GM23338 (cell line): Measurements from ENCODE around the gene DMWD. TPM values are rescaled to one million over a fixed set of nuclear protein-coding genes. Genes with fewer than 3 reads are reported as not detected.

Source experiments
- ATAC-seq: fragments of 200-7000 bp; cut with Tn5 transposase; 3 replicates; pipeline ENCODE4 v1.9.1; 2020
- DNase-seq: peaks from one replicate; pipeline ENCODE4 v3.0.0-alpha.2; 2015; ENCODE audit warnings: low spot score
- H2AFZ ChIP-seq: fragments of 200-600 bp; sonication (generic); 2 replicates; pipeline ENCODE4 v1.8.0; 2016; ENCODE audit warnings: antibody characterized with exemption, mild to moderate bottlenecking, moderate library complexity
- H3F3A ChIP-seq: fragments of 200-600 bp; sonication (generic); replicated peaks from 2 replicates; pipeline ENCODE4 v1.8.0; 2017; ENCODE audit warnings: antibody characterized with exemption, mixed run types, low read depth
- H3K27ac ChIP-seq: fragments of 200-600 bp; sonication (generic); 2 replicates; pipeline ENCODE4 v1.6.1; 2016; ENCODE audit warnings: low read depth
- H3K27me3 ChIP-seq: fragments of 200-600 bp; sonication (generic); 2 replicates; pipeline ENCODE4 v1.8.0; 2016; ENCODE audit warnings: mild to moderate bottlenecking, mixed run types, moderate library complexity; ENCODE audit not compliant: insufficient read depth
- H3K36me3 ChIP-seq: fragments of 200-600 bp; sonication (generic); 2 replicates; pipeline ENCODE4 v1.8.0; 2016; ENCODE audit warnings: mild to moderate bottlenecking; ENCODE audit not compliant: insufficient read depth
- H3K4me1 ChIP-seq: fragments of 200-600 bp; sonication (generic); 2 replicates; pipeline ENCODE4 v1.8.0; 2016; ENCODE audit warnings: mild to moderate bottlenecking, moderate library complexity; ENCODE audit not compliant: insufficient read depth
- H3K4me2 ChIP-seq: fragments of 200-600 bp; sonication (generic); 2 replicates; pipeline ENCODE4 v1.7.1; 2017; ENCODE audit warnings: mixed run types
- H3K4me3 ChIP-seq: fragments of 200-600 bp; sonication (generic); 2 replicates; pipeline ENCODE4 v1.6.1; 2016; ENCODE audit warnings: mixed run types
- H3K79me2 ChIP-seq: fragments of 200-600 bp; sonication (generic); replicated peaks from 2 replicates; pipeline ENCODE4 v1.8.0; 2017; ENCODE audit warnings: mild to moderate bottlenecking; ENCODE audit not compliant: insufficient read depth
- H3K9me2 ChIP-seq: fragments of 200-600 bp; sonication (generic); 2 replicates; pipeline ENCODE4 v1.8.0; 2017; ENCODE audit not compliant: insufficient read depth
- H4K20me1 ChIP-seq: fragments of 200-600 bp; sonication (generic); replicated peaks from 2 replicates; pipeline ENCODE4 v1.8.0; 2017; ENCODE audit warnings: mild to moderate bottlenecking; ENCODE audit not compliant: insufficient read depth
- H3K27ac Mint-ChIP-seq: 2 replicates; pipeline ENCODE4 v1.8.0; 2020; ENCODE audit warnings: inconsistent platforms, mild to moderate bottlenecking, moderate library complexity, mixed read lengths
- H3K27me3 Mint-ChIP-seq: 3 replicates; pipeline ENCODE4 v1.8.0; 2022; ENCODE audit warnings: low read depth, mild to moderate bottlenecking, moderate library complexity, mixed read lengths, inconsistent platforms; ENCODE audit not compliant: insufficient read depth, poor library complexity
- H3K36me3 Mint-ChIP-seq: 3 replicates; pipeline ENCODE4 v1.8.0; 2021; ENCODE audit warnings: low read depth, mild to moderate bottlenecking, inconsistent platforms, moderate library complexity, mixed read lengths
- H3K4me1 Mint-ChIP-seq: 3 replicates; pipeline ENCODE4 v1.8.0; 2020; ENCODE audit warnings: mild to moderate bottlenecking, inconsistent platforms, mixed read lengths
- H3K4me3 Mint-ChIP-seq: 3 replicates; pipeline ENCODE4 v1.8.0; 2021; ENCODE audit warnings: moderate library complexity, mild to moderate bottlenecking, inconsistent platforms, mixed read lengths
- H3K9me3 Mint-ChIP-seq: 3 replicates; pipeline ENCODE4 v1.8.0; 2020; ENCODE audit warnings: moderate library complexity, mild to moderate bottlenecking, inconsistent platforms, mixed read lengths
- CREB1 ChIP-seq: fragments of 250-450 bp; sonication (Bioruptor Pico); IDR thresholded peaks from 2 replicates; pipeline ENCODE4 v1.5.0; 2020; ENCODE audit warnings: low read depth, mild to moderate bottlenecking, moderate library complexity
- EZH2 ChIP-seq: fragments of 200-600 bp; sonication (generic); IDR thresholded peaks from one replicate; pipeline ENCODE4 v1.8.0; 2017; ENCODE audit warnings: antibody characterized with exemption, mild to moderate bottlenecking, low read depth; ENCODE audit not compliant: unreplicated experiment
- EZH2phosphoT487 ChIP-seq: fragments of 200-600 bp; sonication (generic); IDR thresholded peaks from one replicate; pipeline ENCODE4 v1.8.1; 2018; ENCODE audit warnings: antibody characterized with exemption; ENCODE audit not compliant: unreplicated experiment
- JUNB ChIP-seq: IDR thresholded peaks from one replicate; pipeline ENCODE4 v1.6.1; 2016; ENCODE audit warnings: antibody characterized with exemption; ENCODE audit not compliant: unreplicated experiment
- NANOG ChIP-seq: IDR thresholded peaks from 2 replicates; pipeline ENCODE4 v1.6.1; 2016; ENCODE audit warnings: antibody characterized with exemption, borderline replicate concordance
- POLR2AphosphoS5 ChIP-seq: IDR thresholded peaks from 2 replicates; pipeline ENCODE4 v1.6.1; 2016; ENCODE audit warnings: antibody characterized with exemption, low read depth
- STAT1 ChIP-seq: IDR thresholded peaks from one replicate; pipeline ENCODE4 v1.6.1; 2016; ENCODE audit warnings: antibody characterized with exemption; ENCODE audit not compliant: unreplicated experiment
- ZNF114 ChIP-seq: fragments of 250-450 bp; sonication (Bioruptor Pico); IDR thresholded peaks from 2 replicates; pipeline ENCODE4 v1.5.0; 2020; ENCODE audit warnings: mild to moderate bottlenecking, moderate library complexity
- ZNF331 ChIP-seq: fragments of 250-450 bp; sonication (Bioruptor Pico); IDR thresholded peaks from 2 replicates; pipeline ENCODE4 v1.5.0; 2020; ENCODE audit warnings: low read depth, mild to moderate bottlenecking, moderate library complexity
- polyA plus RNA-seq: library from polyadenylated mRNA; unstranded; fragments of >200 nt; fragmentation: Nextera tagmentation; extraction: Ambion mirVana; gene quantifications from 2 replicates; pipeline ENCODE4 v1.2.1, GENCODE V29; 2016
- total RNA-seq: library from RNA; depleted of rRNA; stranded (reverse); fragments of >200 nt; shearing (Covaris generic); gene quantifications from 2 replicates; pipeline ENCODE4 v1.2.3, GENCODE V29; 2014
- TF ChIP-seq, protein P1 (sequence below): IDR thresholded peaks from 2 replicates; pipeline ENCODE4 v1.6.1; 2016; ENCODE audit warnings: antibody characterized with exemption
- TF ChIP-seq, protein P2 (sequence below), 2 experiments: fragments of 200-600 bp in 1 of 2; sonication (generic) in 1 of 2; conservative IDR thresholded peaks; 2 replicates each; pipeline versions ENCODE4 v1.5.1 to v1.6.1; 2016 to 2017; ENCODE audit warnings: antibody characterized with exemption in 2 of 2, low read depth in 2 of 2, mild to moderate bottlenecking in 2 of 2, moderate library complexity in 1 of 2
- TF ChIP-seq, protein P3 (sequence below): IDR thresholded peaks from one replicate; pipeline ENCODE4 v1.6.1; 2018; ENCODE audit warnings: antibody characterized with exemption; ENCODE audit not compliant: unreplicated experiment
- TF ChIP-seq, protein P4 (sequence below): fragments of 250-450 bp; sonication (Bioruptor Pico); IDR thresholded peaks from 2 replicates; pipeline ENCODE4 v1.5.0; 2020; ENCODE audit warnings: mild to moderate bottlenecking, moderate library complexity

DMWD gene
- total and polyA plus RNA-seq, 2 experiments from 2014 or later, result 12.1 to 45.6 TPM

DNA sequence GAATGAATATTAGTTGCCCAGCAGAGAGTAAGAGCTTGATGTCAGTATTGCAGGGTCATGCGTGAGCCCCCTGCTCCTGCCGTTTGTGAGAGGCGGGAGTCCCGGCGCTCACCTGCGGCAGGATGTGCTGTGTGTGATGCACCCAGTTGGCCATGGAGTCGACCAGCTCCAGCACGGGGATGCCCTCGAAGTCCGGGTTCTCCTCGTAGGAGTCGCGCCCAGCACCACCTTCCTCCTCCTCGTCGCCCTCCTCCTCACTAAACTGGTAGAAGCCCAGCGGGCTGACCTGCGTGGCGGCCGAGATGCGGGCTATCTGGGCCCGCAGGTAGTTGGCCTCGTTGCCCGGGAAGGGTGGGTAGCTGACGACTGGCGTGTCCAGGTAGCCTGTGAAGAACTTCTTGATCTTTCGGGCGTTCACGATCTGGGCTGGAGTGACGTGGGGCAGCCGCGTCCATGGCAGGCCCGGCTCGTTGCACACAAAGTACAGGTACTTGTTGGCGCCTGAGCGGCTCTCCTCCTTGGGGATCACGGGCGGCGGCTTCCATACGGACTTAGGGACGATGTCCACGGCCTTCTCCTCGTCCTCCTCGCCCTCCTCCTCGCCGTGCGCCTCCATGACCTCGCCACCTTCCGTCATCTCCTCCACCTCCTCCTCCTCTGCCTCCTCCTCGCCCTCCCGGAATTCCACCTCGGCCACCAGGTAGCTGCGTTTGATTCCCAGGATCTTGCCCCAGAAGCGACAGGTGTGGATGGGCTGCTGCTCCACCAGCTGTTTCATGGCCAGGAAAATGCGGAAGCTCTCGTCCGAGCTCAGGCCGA, 11.7 kb upstream of the DMWD start:
- Histone ChIP-seq H4K20me1 (no peaks in the 10 kb centered on the region), H3F3A (no peaks in the 10 kb centered on the region), H3K36me3 (no peaks in the 10 kb centered on the region), H3K27me3 (no peaks in the 10 kb centered on the region), H3K4me2 (no peak overlapping the region), H3K4me1 (no peaks in the 10 kb centered on the region), H3K27ac (no peak overlapping the region), H3K4me3 (no peak overlapping the region), H3K9me2 (no peaks in the 10 kb centered on the region), H3K79me2 (no peaks in the 10 kb centered on the region), H2AFZ (peak overlapping the region; percentile 32; the same call in 1 of the 2 replicates)
- DNase-seq, result no peak
- Mint-ChIP-seq H3K27ac (no peak overlapping the region), H3K36me3 (no peaks in the 10 kb centered on the region), H3K4me1 (peaks cover 7% of the 10 kb centered on the region), H3K9me3 (no peaks in the 10 kb centered on the region; the same call in 2 of the 3 replicates), H3K4me3 (no peak overlapping the region), H3K27me3 (peaks cover 12% of the 10 kb centered on the region)
- TF ChIP-seq JUNB (no peak), ZNF331 (CRISPR knock-in tag) (no peak), CREB1 (no peak), EZH2phosphoT487 (no peak), POLR2AphosphoS5 (no peak), ZNF114 (CRISPR knock-in tag) (no peak), NANOG (no peak), EZH2 (no peak), STAT1 (no peak)
- TF ChIP-seq, protein P1, sequence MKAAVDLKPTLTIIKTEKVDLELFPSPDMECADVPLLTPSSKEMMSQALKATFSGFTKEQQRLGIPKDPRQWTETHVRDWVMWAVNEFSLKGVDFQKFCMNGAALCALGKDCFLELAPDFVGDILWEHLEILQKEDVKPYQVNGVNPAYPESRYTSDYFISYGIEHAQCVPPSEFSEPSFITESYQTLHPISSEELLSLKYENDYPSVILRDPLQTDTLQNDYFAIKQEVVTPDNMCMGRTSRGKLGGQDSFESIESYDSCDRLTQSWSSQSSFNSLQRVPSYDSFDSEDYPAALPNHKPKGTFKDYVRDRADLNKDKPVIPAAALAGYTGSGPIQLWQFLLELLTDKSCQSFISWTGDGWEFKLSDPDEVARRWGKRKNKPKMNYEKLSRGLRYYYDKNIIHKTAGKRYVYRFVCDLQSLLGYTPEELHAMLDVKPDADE, result no peak
- TF ChIP-seq, protein P2, sequence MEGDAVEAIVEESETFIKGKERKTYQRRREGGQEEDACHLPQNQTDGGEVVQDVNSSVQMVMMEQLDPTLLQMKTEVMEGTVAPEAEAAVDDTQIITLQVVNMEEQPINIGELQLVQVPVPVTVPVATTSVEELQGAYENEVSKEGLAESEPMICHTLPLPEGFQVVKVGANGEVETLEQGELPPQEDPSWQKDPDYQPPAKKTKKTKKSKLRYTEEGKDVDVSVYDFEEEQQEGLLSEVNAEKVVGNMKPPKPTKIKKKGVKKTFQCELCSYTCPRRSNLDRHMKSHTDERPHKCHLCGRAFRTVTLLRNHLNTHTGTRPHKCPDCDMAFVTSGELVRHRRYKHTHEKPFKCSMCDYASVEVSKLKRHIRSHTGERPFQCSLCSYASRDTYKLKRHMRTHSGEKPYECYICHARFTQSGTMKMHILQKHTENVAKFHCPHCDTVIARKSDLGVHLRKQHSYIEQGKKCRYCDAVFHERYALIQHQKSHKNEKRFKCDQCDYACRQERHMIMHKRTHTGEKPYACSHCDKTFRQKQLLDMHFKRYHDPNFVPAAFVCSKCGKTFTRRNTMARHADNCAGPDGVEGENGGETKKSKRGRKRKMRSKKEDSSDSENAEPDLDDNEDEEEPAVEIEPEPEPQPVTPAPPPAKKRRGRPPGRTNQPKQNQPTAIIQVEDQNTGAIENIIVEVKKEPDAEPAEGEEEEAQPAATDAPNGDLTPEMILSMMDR (conservative IDR thresholded peaks at IDR 0.05; ENCODE audit: low read depth in 2 of 2), result no peak
- TF ChIP-seq, protein P3, sequence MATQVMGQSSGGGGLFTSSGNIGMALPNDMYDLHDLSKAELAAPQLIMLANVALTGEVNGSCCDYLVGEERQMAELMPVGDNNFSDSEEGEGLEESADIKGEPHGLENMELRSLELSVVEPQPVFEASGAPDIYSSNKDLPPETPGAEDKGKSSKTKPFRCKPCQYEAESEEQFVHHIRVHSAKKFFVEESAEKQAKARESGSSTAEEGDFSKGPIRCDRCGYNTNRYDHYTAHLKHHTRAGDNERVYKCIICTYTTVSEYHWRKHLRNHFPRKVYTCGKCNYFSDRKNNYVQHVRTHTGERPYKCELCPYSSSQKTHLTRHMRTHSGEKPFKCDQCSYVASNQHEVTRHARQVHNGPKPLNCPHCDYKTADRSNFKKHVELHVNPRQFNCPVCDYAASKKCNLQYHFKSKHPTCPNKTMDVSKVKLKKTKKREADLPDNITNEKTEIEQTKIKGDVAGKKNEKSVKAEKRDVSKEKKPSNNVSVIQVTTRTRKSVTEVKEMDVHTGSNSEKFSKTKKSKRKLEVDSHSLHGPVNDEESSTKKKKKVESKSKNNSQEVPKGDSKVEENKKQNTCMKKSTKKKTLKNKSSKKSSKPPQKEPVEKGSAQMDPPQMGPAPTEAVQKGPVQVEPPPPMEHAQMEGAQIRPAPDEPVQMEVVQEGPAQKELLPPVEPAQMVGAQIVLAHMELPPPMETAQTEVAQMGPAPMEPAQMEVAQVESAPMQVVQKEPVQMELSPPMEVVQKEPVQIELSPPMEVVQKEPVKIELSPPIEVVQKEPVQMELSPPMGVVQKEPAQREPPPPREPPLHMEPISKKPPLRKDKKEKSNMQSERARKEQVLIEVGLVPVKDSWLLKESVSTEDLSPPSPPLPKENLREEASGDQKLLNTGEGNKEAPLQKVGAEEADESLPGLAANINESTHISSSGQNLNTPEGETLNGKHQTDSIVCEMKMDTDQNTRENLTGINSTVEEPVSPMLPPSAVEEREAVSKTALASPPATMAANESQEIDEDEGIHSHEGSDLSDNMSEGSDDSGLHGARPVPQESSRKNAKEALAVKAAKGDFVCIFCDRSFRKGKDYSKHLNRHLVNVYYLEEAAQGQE, result no peak
- TF ChIP-seq, protein P4, sequence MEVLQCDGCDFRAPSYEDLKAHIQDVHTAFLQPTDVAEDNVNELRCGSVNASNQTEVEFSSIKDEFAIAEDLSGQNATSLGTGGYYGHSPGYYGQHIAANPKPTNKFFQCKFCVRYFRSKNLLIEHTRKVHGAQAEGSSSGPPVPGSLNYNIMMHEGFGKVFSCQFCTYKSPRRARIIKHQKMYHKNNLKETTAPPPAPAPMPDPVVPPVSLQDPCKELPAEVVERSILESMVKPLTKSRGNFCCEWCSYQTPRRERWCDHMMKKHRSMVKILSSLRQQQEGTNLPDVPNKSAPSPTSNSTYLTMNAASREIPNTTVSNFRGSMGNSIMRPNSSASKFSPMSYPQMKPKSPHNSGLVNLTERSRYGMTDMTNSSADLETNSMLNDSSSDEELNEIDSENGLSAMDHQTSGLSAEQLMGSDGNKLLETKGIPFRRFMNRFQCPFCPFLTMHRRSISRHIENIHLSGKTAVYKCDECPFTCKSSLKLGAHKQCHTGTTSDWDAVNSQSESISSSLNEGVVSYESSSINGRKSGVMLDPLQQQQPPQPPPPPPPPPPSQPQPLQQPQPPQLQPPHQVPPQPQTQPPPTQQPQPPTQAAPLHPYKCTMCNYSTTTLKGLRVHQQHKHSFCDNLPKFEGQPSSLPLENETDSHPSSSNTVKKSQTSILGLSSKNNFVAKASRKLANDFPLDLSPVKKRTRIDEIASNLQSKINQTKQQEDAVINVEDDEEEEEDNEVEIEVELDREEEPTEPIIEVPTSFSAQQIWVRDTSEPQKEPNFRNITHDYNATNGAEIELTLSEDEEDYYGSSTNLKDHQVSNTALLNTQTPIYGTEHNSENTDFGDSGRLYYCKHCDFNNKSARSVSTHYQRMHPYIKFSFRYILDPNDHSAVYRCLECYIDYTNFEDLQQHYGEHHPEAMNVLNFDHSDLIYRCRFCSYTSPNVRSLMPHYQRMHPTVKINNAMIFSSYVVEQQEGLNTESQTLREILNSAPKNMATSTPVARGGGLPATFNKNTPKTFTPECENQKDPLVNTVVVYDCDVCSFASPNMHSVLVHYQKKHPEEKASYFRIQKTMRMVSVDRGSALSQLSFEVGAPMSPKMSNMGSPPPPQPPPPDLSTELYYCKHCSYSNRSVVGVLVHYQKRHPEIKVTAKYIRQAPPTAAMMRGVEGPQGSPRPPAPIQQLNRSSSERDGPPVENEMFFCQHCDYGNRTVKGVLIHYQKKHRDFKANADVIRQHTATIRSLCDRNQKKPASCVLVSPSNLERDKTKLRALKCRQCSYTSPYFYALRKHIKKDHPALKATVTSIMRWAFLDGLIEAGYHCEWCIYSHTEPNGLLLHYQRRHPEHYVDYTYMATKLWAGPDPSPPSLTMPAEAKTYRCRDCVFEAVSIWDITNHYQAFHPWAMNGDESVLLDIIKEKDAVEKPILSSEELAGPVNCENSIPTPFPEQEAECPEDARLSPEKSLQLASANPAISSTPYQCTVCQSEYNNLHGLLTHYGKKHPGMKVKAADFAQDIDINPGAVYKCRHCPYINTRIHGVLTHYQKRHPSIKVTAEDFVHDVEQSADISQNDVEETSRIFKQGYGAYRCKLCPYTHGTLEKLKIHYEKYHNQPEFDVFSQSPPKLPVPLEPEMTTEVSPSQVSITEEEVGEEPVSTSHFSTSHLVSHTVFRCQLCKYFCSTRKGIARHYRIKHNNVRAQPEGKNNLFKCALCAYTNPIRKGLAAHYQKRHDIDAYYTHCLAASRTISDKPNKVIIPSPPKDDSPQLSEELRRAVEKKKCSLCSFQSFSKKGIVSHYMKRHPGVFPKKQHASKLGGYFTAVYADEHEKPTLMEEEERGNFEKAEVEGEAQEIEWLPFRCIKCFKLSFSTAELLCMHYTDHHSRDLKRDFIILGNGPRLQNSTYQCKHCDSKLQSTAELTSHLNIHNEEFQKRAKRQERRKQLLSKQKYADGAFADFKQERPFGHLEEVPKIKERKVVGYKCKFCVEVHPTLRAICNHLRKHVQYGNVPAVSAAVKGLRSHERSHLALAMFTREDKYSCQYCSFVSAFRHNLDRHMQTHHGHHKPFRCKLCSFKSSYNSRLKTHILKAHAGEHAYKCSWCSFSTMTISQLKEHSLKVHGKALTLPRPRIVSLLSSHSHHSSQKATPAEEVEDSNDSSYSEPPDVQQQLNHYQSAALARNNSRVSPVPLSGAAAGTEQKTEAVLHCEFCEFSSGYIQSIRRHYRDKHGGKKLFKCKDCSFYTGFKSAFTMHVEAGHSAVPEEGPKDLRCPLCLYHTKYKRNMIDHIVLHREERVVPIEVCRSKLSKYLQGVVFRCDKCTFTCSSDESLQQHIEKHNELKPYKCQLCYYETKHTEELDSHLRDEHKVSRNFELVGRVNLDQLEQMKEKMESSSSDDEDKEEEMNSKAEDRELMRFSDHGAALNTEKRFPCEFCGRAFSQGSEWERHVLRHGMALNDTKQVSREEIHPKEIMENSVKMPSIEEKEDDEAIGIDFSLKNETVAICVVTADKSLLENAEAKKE (CRISPR knock-in tag), result no peak
- no peak for ATAC-seq
